GM19324 (cell line): Measurements from ENCODE around the gene EXOC7.
"Not testable (repeated sequence)": the region's sequence is repeated elsewhere in the genome, so short reads cannot be mapped to it uniquely, and the experiment has no call there.

Experiments used
- ATAC-seq: cut with Tn5 transposase; IDR thresholded peaks from one replicate; pipeline ENCODE4 v1.9.1; 2021; ENCODE audit warnings: mild to moderate bottlenecking, moderate library complexity; ENCODE audit not compliant: unreplicated experiment, low FRiP score

Gene EXOC7

DNA sequence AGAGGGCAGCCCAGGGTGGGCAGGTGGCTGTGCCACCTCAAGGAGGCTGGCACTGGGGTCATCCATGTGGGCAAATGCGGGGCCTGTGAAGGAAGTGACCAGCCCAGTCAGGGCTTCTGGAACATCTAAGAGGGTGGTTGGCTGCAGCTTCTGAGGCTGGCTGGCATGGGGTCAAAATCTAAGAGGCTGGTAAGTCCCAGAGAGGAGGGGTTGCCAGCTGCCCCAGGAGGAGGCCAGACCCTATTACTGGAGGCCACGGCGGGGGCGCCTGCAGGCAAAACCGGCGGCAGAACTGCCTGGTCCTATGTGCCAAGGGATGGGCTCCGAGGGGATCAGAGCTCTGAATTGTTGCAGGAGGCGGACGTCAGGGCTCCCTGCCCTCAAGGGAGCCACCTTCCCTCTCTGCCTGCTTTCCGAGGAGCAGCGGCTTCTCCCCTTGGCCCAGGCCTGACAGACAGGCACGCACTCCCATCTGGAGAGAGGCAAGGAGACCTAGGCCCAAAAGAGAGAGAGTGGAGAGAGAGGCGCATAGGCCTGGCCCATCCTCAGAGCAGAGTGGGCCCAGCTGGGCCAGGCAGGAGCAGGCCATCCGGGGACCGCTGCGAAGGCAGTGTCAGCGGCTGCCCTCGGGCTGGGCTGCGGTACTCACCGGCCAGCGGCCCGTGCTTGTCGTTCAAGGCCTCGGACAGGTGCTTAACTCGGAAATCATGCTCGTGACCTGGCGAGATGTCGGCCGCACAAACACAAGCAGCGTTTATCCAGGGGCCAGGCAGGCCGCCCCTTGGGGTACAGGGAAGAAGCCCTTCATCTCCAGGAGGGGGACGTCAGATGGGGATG is 13.7 kb downstream of the EXOC7 start:
- ATAC-seq = no peak

DNA sequence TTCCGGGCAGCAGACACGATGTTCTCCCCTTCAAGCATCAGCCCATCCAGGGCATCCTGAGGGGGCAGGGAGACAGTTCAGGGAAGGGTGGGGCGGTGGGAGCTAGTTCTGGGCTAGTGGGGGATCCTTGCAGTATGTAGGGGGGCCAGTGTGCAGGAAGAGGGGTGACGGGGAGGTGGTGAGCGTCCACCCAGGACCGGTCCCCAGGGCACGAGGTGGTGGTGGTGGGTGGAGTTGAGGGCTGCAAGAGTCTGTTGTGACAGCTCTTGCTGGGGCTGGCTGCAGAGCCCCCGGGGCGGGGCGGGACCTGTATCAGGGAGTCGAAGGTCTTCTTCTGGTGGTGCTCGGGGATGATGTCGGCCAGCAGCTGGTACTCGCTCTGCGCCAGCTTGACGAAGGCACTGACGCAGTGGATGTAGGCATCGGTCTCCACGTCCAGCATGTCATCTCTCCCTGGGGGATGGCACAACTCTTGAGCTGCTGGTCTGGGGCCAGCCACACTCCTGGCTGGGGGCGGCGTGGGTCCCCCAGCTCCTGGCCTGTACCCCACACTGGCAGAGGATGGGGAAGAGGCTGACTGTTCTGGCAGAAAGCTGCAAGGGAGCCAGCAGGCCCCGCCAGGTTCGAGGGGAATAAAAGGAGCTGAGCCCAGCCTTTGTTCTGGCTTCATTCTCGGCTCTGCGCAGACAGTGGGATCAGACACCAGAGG is 14.6 kb downstream of the EXOC7 start:
- no peak for ATAC-seq

DNA sequence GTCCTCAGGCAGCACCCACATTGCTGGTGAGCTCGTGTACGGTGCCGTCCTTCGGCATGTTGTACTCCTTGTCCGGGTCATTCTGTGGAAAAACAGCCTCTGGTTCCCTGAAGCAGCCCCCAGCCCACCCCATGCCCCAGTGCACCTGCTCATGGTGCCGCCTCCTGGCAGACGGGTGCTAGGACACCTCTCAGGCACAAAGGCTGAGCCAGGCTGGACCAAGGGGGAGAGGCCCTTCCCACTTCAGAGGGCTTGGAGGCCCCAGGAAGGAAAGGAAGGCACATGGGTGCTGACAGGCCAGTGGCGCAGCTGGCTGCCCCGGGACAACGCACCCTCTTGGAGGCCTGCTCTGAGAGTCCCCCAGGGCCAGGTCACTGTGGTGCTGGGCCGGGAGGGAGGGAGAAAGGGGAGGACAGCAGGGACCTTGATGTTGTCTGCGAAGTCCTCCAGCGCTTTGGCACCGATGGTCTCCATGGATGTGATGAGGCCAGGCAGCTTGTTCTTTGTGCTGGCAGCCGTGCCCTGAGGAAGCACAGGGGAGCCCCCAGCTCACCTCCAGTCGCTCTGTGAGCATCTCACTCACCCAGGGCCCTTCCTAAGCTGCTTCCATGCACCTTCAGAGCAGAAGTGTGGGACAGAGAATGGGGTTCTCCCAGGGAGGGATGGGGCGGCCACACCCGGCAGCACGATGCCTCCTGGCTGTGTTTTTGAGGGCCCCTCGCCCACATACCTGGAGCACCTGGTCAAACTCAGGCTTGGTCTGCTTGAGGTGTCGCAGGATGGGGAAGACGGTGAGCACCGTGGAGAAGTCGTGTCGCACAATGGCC is 15.3 kb downstream of the EXOC7 start:
- no peak for ATAC-seq

DNA sequence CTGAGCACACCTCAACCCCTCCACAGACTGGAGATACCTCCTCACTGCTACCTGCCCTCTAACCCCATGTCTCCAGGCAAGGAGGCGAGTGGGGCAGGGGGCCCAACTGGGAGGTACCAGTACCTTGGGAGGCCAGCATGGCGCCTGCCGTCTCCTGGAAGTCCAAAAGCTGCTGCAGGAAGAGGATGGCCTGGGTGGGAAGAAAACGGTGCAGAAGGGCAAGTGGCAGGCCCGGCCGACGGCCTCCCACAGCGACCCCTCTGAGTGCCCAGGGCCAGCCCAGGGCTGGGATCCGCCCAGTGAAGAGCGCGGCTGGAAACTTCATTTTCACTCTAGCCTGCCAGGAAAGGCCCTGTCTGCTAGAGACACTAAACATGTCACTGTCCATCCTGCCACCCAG is 16.1 kb downstream of the EXOC7 start:
- no peak for ATAC-seq

DNA sequence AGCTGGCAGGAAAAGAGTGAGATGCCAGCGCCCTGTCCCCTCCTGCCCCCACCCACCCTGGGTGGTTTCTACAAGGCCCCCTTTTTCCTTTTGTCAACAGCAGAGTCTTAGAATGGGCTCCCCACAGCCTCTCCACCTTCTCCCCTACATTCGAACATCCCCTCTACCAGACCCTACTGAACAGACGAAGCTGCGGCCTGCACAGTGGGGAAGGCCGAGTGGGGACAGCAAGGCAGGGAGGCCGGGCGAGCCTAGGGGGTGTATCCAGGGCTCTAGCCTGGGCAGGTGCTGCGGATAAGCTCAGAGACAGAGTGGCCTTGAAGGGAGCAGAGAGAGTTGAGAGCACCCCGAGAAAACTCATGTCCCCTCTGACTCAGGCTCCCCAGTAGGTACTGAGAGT is 17.2 kb downstream of the EXOC7 start:
- ATAC-seq = no peak

DNA sequence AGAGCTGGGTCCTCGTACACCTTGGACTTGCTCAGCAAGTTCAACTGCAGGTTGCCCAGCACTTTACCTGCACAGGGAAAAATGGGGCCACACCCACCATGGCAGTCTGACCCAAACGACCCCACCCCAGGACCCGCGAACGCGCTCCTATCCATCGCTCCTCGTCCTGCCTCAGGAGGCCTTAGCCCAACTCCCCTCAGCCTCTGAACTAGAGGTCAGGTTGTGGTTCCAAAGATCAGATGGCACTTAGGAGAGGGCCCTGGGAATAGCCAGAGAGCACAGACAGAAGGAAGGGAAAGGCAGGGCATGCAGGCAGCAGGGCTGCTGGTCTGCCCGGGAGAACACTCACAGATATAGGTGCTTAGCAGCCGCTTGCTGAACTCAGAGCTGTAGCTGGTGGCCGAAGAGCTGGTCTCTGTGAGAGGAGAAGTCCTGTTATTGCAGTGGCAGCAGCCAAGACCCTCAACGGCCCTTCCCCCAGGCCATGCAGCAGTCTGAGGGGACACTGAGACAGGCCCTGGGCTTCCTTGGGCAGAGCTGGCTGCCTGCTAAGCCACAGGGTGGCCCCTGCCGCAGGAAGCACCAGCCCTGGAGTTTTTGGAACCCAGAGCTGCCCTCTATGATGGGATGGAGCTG is 17.7 kb downstream of the EXOC7 start:
- ATAC-seq = no peak

DNA sequence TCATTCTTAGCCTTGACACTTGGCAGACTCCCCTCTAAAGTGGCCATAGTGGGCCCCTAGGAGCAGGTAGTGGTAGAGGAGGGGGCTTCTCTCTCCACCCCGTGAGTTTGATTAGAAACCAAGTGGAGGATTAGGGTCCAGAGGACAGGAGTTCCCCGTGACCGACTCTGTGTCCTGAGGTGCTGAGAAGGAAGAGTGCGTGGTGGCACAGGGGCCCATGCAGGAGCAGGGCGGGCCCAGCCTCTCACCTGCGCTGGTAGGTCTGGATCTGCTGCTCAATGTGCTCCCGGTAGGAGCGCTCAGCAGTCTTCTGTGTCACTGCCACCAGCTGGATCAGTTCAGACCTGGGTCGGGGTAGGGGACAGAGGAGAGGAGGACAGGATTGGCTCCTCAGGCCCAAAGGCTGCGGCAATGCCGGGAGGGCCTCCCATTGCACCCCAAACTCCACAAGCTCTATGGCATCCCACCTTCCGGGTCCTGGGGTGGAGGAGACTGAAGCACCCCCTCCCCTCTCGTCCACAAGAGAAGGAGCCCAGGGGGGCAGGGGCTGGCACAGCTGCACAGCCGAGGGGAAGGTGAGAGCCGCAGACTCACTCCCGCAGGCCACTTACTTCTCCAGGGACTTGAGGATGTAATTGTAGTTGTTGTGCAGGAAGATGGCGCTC is 18.4 kb downstream of the EXOC7 start:
- ATAC-seq = no peak

DNA sequence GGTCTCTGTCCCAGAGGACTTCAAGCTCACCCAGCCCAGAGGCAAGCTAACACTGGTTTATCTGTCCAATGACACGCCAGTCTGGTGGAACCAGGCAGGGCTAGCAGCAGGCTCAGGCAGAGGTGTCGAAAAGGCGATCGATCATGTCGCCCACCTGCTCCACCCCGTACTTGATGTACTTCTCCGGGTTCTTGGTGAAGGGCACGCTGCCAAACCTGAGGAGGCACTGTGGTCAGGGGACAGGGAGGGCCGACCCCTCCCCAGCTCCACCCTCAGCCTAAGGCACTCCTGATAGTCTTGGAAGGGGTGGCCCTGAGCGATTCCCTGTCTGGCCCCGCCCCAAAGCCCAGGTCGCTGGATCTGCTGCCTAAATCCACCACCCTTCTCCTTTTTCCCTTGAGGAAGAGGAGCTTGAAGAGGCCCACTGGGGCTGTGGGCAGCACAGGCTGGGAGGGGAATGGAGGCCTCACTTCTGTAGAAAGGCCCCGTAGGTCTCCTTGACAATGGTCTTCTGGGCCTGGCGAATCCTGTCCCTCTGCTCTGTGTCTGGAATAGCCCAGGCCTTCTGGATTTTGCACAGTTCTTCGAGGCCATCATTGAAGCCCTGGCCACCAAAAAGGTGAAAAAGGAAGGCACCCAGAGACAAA is 19.9 kb downstream of the EXOC7 start:
- no peak for ATAC-seq

DNA sequence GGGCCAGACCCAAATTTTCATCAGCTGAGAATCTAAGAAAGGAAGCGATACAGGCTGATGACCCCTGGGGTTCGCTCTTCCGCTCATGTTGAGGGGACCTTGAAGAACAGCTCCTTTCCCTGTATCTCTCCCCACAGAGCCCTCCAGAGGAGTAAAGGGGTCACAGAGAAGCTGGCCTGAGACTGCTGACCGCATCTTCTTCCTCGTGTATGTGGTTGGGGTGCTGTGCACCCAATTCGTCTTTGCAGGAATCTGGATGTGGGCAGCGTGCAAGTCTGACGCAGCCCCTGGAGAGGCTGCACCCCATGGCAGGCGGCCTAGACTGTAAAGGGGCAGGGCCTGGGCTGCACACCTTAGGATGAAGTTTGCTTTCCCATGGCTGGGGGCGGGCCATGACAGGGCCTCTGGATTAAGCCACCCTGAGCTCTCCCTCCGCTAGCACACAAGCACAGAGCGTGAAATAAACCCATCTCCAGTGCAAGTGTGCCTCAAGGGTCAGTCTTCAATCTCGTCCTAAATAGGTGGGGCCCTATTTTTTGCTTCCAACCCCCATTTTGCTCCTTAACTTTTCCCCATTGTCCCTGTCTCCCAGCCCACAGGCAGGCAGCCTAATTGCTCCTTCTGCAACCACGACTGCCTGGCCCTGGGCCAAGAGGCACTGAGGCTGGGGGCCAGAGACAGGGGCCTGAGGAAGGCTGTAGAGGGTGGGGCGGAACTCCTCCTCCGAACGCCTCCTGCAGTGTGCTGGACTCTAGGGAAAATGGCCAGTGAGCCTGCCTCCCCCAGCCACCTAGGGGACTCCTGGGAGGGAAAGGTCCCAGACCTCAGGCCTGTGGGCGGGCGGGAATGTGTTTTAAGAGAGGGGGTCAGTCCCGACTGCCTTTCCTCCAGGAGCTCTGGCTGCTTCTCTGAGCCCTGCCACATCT is 21.0 kb downstream of the EXOC7 start:
- ATAC-seq = no peak

DNA sequence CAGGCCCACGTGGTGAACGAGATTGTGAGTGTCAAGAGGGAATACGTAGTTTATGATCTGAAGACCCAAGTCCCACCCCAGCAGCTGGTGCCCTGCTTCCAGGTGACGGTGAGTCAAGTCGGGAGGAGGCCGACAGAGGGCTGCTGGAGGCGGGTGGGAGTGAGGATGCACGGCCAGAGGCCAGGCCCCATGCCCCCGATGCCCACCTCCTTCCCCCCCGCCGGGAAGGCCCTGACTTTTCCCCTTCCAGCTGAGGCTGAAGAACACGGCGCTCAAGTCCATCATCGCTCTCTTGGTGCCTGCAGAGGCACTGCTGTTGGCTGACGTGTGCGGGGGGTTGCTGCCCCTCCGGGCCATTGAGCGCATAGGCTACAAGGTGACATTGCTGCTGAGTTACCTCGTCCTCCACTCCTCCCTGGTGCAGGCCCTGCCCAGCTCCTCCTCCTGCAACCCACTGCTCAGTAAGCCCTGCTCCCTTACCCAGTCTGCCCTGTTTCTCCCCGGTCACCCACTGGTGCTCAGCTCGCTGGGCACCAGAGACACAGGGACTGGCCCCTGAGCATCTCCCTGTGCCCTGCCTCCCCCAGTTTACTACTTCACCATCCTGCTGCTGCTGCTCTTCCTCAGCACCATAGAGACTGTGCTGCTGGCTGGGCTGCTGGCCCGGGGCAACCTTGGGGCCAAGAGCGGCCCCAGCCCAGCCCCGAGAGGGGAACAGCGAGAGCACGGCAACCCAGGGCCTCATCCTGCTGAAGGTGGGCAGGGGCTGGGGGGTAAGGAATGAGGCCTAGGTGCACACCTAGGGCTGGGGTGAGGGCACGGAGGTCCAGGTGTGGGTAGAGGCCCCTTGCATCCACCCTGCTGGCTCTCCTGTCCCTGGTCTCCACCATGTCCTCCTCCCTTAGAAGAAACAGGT is 22.0 kb downstream of the EXOC7 start:
- ATAC-seq = no peak

DNA sequence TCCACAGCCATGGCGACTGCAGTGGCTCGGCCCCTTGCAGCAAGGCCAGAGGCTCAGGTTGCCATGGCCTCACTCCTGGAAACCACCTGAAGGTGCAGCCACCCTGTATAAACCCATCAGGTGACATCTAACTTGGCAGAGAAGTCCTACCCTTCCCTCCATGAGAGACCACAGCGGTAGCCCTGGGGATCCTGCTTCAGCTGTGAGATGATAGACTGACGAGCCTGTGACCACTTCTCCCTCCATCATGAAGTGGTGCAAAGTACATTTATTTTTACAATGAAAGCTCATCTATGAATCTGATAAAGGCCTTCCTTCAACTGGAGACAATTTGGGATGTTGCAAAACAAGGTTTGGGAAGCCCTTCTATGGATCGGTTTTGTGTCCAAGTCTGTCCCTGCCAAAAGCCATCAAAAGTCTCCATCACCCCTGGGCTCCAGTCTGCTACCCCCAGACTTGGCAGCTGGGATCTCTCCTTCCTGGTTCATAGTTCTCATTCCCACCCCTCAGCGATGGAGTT is 22.8 kb downstream of the EXOC7 start:
- no peak for ATAC-seq

DNA sequence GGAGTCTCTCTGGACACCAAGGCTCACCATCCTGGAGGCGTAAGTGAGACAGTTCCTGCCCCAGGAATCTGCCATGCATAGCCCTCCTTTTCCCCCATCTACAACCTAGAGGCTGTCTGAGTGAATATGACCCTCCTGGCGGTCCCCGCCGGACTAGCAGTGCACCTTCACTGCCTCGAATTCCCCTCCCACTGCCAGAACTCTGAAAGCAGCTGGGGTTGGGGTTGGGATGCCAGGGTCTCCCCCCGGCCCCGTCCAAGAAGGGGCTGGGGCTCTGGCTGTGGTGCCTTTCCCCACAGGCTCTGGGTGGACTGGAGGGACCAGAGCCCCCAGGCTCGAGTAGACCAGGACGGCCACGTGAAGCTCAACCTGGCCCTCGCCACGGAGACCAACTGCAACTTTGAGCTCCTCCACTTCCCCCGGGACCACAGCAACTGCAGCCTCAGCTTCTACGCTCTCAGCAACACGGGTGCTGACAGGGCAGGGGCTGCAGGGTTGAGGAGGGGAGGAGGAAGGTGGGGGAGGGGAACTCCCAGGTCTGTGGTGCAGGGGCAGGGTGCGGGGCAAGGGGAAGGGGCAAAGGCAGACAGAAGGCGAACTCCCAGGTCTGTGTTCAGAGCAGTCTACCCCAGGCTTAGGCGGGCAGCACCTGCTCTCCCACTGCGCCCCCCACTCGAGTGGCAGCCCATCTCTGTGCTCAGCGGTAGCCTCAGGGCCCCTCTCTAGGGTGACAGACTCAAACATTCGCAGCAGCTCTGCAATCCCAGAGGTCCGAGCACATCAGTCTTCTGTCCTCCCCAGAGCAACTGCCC is 23.4 kb downstream of the EXOC7 start:
- ATAC-seq = no peak

DNA sequence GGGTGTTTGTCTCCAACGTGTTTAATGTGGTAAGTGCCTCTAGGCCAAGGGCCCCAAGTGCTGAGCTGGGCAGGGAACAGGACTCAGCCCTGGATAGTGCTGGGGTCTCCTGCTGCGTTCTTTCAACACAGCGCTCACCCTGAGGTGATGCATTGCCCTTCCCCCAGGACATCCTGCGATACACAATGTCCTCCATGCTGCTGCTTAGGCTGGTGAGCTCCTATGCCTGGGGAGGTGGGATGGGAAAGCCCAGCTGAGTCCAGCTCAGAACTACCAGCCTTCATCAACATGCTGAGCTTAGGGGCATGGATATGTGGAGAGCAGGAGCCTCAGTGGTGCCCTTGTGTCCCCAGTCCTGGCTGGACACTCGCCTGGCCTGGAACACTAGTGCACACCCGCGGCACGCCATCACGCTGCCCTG is 24.0 kb downstream of the EXOC7 start:
- no peak for ATAC-seq

DNA sequence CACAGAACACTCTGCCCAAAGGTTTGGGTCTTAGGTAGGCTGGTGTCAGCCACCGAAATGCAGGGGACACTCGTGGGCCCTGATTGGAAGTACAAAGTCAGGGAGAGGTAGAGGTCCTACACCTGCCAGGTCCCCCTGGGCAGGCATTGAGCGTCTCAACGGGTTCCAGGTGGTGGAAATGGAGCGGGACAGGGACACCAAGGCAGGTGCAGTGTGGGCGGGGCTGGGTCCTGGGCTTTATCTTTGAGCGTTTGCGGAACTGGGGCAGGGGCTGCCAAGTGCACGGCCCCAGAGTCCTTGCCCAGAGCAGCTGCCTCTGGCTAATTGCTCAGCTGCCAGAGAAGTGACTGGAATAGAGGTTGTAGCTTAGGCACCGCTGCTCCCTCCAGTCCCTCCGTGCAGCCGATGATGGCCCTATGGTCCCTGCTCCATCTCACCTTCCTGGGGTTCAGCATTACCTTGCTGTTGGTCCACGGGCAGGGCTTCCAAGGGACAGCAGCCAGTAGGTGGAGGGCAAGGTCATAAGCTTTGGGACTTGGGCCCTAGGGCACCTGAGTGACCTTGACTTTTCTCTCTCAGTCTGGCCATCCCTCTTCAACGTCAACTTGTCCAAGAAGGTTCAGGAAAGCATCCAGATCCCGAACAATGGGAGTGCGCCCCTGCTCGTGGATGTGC is 24.6 kb downstream of the EXOC7 start, which contains the start of gene ZACN:
TSS of gene ZACN (plus strand) at position 323 of the 675 bp plus-strand sequence. CDS start at position 406, 83 bp downstream.
- ATAC-seq = no peak

DNA sequence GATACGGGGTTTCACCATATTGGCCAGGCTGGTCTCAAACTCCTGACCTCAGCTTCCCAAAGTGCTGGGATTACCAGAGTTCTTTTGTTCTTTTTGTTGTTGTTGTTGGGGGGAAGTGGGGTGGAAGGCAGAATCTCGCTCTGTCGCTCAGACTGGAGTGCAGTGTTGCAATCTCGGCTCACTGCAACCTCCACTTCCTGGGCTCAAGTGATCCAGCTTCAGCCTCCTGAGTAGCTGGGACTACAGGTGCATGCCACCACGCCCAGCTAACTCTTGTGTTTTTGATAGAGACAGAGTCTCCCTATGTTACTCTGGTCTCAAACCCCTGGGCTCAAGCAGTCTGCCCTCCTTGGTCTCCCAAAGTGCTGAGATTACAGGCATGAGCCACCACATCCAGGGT is 25.2 kb downstream of the EXOC7 start:
- ATAC-seq = not testable (repeated sequence)

DNA sequence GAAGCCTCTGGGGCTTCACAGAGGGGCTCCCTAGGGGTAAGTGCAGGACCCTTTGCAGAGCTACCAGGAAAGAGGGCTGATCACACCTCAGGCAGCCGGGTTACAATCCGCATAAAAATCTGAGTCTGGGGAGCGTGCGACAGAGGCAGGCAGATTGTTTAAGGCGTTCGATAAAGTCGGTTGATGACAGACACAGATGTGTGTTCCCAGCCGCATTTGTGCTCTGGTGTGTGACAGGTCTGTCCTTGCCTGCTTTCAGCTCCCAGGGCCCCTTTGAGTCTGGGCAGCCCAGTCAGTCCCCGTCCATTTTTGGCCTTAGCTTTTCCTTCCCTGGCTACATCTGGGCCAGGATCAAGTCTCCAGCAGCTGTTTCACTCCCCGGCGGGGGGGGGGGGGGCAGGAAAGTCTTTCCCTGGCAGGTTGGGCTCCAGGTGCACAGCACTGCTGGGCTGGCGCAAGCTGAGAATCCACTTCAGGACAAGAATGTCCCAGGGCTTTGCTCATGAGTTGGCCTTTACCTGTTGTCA is 25.9 kb downstream of the EXOC7 start:
- no peak for ATAC-seq
